Caki2 (cell line): ENCODE data around the gene ART3. TPM values are rescaled to one million over a fixed set of nuclear protein-coding genes. Genes with fewer than 3 reads are reported as not detected.

Source experiments
- DNase-seq: peaks from one replicate; pipeline ENCODE4 v3.0.0-alpha.2; 2015; ENCODE audit warnings: low read depth
- in situ Hi-C: cut with HindIII; loops from 2 replicates; pipeline ENCODE4 v1.10.0; 2016; ENCODE audit warnings: low sequenced_read_pairs, low pct_unique_long_range_greater_than_20kb, mixed read lengths
- total RNA-seq: library from RNA; depleted of rRNA; stranded (reverse); fragments of >200 nt; shearing (Covaris generic); gene quantifications from 2 replicates; pipeline ENCODE4 v1.2.3, GENCODE V29; 2014; ENCODE audit warnings: low replicate concordance

The ART3 gene
- total RNA-seq, 1 experiment from 2014 or later, result not detected

DNA sequence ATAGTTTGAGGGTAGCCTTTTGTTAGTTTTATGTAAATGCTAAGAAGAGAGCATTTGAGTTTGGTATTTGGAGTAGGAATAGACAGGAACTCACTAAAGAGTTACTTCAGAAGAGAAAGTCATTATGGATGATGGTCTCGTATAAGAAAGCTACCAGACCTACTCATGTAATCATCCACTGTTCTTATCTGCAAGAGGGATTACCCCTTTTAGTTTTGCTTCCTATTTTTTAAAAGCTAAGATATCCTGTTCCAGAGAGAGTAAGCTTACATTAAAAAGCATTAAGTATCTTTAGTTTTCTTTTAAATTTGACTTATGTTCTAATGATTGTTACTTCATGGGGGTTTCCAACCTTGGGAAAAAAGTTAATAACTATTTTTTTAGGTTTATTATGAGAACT lies 12.5 kb upstream of the ART3 start:
- no peak for DNase-seq
- in situ Hi-C loops, result no loop called here

DNA sequence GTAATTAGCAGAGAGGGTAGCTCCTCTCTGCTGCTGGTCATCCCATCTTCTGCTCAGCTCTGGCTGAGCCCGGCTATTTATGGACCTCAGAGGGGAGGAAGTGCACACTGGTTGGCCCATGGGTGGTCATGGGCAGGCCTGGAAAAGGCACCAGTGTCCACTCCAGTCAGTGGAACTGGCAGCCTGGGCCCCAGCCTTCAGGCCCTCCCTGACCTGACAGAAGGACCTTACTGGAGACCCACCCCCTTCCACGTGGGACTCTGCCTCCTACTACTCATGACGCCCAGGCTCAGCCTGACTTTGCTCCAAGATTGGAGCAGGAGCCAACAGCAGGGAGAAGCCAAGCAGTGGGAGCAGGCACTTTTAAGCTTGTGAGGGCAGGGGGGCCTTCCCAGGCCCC lies 8.0 kb upstream of the ART3 start:
- in situ Hi-C loops, result no loop called here
- no peak for DNase-seq

DNA sequence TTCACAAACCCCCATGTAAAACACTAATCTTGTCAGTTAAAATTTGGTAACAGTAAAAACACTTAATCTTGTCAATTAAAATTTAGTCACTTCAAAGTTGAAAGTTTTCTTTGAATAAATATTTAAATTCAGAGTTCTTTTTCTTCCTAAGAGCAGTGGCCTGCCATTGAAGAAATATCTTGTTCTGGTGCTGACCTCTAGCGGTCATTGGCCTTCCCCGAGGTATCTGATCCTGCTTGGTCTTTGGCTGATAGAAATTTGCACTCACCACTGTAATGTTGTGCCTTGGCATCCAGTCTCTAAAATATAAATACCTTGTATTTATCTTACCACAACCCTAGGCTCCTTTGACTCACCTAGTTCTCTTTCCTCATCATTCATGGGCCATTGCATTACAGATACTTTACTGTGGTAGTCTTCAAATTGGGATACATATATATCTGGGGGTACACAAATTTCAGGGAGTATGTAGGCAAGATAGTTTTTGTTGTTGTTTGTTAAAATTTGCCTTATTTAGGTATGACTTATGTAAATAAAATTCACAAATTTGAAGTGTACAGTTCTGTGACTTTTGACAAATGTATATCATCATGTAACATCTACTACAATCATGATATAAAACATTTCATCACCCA lies 6.7 kb upstream of the ART3 start:
- peak; percentile 44 for DNase-seq
- in situ Hi-C loops, result no loop called here

DNA sequence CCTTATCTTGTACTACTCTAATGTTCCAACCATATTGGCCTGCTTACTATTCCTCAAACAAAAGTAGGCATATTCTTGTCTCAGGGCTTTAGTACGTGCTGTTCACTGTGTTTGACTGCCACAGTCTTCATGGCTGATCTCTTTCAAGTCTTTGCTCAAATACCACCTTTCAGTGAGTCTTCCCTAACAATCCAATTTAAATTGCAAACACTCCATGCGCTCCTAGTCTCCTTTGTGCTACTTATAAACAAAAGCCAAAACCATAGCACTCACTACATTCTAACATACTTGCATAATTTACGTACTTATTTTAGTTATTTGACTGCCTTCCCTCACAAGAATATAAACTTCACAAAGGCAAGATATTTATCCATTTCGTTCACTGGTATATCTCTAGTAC lies 1.7 kb upstream of the ART3 start:
- in situ Hi-C loops, result no loop called here
- DNase-seq, result no peak

DNA sequence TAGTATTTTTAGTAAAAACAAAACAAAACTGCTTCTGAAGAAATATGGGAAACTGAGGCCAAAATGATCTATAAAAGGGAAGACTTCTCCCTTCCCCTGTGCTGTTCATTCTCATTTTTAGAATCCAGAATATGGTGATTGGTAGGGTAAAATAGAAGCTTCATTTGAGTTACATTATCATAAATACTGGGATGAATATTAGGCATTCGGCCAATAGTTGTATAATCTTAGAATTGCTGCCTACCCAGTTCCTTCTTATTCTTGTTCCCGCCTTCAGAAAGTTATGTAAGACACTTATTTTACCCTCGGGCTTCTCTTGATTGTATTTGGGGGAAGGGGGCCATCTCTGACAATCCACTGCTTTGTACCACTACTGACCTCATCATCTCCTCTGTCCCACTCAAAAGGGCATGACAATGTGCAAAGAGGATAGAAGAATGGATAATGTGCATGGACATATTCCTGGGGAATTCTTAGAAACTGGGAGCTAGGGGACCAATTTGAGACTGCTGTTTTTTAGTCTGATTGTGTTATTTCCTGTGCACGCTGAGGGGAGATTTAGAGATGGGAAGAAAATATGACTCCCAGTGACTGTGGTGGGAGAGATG lies 588 bp downstream of the ART3 start:
- no peak for DNase-seq
- in situ Hi-C loops, result no loop called here

DNA sequence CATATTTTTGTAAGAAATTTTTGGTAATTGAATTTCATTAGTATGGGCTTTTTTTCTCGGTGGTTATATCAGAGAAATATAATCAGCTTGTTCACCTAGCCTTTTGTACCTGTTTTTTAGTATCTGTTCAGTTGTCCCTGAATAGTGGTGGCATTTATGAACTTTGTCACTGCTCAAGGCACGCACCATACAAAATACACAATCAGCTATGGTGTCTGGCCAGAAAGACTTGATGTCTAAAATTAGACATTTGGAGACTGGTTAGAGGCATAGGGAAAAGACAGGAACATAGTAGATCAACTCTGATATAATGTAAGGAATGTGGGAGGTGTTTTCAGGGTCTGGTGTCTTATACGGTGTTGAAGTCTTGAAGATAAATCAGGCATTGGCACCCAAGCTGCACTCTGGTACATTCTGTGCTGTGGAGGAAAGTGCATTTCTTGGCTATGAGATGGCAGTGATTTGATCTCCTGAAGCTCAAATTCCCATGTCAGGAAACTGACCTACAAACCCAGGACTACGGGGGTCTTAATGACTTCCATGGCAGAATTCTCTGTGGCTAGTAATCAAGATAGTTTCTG lies 3.6 kb downstream of the ART3 start:
- DNase-seq, result no peak
- in situ Hi-C loops, result no loop called here

DNA sequence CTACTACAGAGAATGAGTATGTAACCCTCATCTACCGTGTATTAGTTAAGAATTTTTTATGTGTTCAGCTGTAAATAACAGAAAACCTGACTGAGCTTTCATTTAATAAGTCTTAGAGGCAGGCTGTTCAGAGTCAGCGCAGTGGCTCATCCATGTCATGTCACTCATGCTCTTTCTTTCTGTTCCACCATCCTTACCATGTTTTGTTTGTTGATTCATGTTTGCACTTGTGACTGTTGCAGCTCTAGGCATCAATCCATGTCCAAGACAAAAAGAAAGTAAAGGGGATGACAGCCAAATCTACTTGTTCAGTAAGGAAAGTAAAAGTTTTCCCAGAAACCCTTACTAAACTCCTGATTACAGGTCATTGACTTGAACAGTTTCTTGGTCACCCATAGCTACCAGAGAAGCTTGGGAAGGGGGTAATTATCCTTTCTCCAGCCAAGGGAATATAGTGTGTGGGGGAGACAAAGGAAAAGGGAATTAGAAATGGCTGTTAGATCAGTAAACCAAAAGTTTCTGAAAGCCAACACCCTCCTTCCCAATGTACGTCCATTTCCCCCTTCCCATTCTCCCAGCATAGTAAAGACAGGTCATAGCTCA lies 9.0 kb downstream of the ART3 start:
- in situ Hi-C loops, result loop anchor here (5.0 kb wide), 1 partner anchor 91 kb away; the partner anchor contains the start of gene SDAD1
- DNase-seq, result no peak

DNA sequence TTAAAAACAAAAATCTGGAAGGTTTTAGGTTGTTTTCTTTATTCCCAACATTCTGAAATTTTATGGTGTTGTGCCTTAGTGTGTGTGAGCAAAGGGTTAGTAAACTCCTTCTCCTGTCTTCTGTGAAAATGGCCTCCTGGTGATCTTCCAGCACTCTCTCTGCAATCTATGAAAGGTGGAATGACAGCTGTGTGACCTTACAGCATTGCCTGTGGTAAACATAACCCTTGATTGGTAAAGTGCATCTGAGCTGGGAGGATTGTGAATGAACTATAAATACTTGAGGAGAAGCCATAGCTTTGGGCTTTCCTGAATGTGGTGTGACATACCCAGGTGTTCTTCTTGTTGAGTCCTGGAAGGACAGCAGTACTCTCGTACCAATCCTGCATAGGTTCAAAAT lies 10.0 kb downstream of the ART3 start:
- in situ Hi-C loops, result loop anchor here (5.0 kb wide), 1 partner anchor 92 kb away; the partner anchor contains the start of gene SDAD1

DNA sequence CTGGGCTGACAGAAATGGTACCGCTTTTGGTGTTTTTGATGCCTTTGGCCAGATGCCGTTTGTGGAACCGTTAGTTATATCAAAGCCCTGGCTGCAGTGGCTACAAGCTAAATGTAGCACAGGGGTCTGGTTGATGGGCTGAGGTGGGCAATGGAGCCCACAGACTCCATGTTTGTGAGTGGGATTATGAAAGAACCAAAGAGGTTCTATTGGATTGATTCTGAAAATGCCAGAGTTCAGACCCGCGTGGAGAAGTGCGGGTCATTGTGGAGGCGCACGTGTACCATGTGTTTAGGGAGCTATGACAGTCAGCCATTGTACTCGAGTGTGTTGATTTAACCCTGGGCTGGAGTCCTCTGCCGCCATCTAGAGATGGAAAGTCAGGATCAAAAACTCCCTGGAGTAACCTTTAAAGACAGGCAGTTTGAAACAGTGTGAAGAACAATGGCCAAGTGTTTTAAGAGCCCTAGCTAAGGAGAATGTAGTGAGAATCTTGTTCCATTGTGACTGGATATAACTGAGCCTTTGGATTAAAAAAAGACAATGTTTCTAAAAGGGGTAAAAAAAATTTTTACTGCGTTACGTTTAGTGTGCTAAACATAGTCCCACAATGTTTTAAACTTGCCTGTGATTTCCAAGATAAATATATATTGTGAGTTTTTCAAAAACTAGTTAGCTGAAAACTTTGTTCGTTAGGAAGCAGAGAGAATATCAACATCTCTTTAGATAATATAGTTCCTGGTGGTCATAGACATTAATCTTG lies 12.7 kb downstream of the ART3 start:
- peak; percentile 47 for DNase-seq
- in situ Hi-C loops, result no loop called here

More for the DNA sequence above, 10.0 kb downstream of the ART3 start:
- DNase-seq, result no peak

DNA sequence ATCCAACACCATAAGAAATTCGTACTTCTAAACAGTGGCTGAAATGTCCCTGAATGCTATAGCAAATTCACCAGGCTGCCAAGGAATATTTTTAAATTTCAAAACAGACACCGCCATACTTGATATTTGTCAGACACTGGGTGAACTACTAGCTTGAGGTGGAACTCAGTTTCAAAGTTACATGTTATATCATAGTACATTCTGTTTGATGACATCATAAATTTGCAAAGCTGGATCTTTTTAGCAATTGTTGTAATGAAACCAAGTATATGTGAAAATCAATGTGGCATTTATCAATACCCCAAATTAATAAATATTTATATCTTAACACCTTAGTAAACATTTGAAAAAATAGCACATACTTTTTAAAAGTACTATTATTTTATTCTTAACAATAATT lies 14.2 kb downstream of the ART3 start:
- in situ Hi-C loops, result no loop called here
- DNase-seq, result no peak

- DNase-seq, result no peak
- in situ Hi-C loops, result no loop called here
Measured at GRCh38 chr4:76090241-76090691, 15.8 kb downstream of the ART3 start.

- in situ Hi-C loops, result no loop called here
- DNase-seq, result no peak
Measured at GRCh38 chr4:76091052-76091451, 16.5 kb downstream of the ART3 start.

DNA sequence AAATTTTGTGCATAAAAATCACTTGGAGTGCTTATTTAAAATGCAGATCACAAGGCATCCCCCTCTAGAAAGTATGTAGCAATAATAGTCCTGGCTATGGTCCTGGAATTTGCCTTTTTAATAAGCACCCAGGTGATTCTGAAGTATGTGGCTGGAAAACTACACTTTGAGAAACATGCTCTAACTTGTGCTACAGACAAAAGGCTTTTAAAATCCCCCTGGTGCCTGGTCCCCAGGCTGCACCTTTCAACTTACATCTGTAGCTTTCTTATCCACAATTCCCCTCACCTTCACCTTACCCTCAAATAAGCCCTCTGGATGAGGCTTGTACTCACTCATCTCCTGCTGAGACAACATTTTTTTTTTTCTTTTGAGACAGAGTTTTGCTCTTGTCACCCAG lies 21.1 kb downstream of the ART3 start:
- in situ Hi-C loops, result no loop called here
- no peak for DNase-seq

DNA sequence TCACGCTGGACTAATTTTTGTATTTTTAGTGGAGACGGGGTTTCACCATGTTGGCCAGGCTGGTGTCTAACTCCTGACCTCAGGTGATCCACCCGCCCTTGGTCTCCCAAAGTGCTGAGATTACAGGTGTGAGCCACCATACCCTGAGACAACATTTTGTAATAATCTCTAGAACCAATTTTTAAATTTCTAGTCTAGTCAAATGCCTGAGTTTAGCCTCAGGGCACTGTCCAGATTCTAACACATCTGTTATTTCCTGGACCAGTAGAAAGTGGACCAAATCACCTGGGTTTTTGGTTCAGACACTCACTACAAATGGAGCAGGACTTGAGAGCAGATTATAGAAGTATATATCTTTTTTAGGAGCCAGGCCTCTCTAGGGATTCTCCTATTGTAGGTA lies 21.6 kb downstream of the ART3 start:
- no peak for DNase-seq
- in situ Hi-C loops, result no loop called here

DNA sequence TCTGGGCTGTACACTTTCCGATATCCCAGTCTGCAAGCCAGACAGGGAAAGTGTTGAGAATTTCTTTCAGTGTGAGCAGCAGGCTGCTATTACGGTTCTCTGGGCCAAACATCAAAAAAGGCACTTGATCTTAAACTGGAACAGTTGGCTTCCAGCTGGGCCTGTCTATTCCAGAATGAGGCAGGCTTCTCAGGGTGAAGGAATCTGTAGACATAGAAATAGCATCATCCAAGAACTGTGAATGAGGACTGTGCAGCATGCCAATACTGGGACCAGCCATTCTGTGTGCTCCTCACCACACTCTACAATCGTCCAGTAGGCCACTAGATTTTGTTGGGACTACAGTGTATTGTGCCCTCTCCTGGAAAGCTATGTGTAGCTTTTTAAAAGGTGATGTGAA lies 31.1 kb downstream of the ART3 start:
- no peak for DNase-seq
- in situ Hi-C loops, result no loop called here

GRCh38 chr4:76106442-76106841 lies 31.9 kb downstream of the ART3 start:
- in situ Hi-C loops, result no loop called here
- DNase-seq, result no peak

GRCh38 chr4:76108467-76109181 lies 34.1 kb downstream of the ART3 start:
- peak; percentile 5 for DNase-seq
- in situ Hi-C loops, result no loop called here

GRCh38 chr4:76116821-76117220 lies 42.3 kb downstream of the ART3 start:
- no peak for DNase-seq
- in situ Hi-C loops, result no loop called here
